ENCODE data around the gene ANKRD22.
A peak's percentile ranks its signal among the peaks of the same experiment; 100 is the strongest.

ANKRD22 gene

DNA sequence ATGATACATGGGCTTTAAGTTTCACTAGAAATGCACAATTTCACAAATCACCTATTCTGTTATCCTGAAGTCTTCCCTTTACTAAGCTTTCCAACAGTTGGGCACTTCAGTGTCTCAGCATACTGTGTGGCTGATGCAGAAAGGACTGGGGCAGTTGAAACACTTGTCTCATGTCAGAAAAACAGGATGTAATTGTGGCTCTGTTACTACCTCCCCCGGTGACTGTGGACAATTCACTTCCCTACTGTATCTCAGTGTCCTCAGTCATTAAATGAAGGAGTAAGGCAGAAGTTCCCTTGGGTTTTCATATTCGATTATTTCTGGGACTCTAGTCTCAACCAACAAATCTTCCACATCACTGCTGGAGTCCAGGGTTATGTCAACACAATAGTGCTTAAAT is 17.9 kb downstream of the ANKRD22 start:
- no peak for DNase-seq

DNA sequence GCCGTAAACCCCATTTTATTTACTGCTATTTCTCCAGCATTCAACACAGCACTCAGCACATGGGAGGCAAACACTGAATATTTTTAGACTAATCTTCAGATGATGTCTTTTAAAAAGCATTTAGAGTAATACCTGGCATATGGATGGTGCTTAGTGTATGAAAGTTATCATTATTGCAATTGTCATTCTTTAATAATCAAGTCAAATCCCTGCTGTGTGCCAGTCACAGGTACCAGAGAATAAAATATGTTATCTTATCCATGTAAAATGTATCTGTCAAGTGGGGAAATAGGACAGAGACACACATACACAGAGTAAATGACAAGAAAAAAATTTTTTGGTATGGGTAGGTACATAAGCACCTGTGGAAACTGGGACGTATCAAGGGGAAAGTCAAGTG is 18.5 kb downstream of the ANKRD22 start:
- no peak for DNase-seq

DNA sequence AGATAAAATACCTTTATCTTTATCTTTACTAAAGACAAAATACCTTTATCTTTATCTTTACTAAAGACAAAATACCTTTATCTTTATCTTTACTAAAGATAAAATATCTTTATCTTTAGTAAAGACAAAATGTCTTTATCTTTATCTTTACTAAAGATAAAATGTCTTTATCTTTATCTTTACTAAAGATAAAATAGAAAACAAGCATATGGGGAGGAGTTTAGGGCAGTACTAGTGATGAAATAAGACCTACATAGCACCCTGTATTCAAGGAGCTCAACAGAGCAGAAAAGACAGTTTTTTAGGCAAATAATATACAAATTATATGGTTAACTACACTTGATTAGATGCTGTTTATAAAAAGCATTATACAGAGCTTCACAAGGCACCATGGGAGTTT is 19.3 kb downstream of the ANKRD22 start:
- DNase-seq, result no peak

DNA sequence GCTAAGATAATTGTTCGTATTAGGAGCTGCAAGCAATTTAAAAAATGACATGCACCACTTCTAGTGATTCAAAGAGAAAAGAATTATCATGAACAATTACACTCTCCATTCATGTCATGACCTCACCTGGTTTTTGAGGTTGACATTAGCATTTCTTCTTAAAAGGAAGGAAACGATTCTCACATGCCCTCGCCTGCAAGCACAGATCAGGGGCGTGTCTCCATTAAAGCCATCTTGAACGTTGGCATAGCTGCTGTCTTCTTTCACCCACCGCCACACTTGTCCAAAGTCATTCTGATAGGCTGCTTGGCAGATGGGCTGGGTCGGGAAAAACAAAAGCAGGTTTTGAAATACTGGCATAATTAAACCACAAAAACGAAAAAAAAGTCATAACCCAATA is 19.9 kb downstream of the ANKRD22 start:
- DNase-seq, result peak; percentile 45

DNA sequence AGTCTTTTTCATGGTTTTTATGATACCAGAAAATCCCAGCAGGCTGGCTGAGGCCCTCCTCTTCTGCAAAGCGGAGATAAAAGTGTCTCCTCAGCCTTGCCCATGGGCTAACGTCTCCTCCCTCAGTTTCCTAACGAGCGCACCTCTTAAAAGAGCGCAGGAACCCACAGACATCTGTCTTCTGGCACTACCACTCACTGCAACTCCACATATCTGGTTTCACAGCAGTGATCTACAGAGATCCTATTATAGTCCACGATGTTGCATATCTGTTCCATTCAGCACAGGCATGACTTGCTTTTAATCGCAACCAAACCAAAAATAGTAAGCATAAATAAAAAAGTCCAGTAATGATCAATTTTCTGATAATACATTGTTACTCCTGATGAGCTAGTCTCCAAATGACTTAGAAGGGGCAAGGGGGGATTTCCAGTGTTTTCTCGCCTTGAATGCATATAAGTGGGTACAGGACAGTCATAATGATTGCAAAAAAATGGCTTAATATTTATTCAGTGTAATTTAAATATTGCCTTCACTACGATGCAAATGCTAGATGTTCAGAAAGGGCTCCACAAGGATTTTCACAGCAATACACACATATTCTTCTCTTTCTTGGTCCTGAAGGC is 20.9 kb downstream of the ANKRD22 start:
- DNase-seq, result no peak

DNA sequence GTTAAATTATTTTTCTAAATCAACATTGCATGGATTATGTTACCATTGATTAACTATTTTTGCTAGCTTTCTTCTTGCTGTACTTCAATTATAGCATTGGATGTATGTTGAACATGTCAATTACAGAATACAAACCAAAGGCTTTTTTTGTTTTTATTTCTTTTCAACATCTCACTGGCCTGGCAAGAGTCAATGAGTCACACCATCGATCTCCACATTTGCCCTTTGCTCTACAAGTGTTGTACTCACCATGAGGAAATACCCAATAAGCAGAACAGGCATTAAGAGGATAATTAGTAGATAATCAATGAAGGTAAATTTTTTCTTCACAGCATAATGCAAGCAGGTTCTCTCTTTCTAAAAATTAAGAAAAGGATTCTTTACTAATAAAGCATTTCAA is 23.3 kb downstream of the ANKRD22 start:
- DNase-seq, result no peak

DNA sequence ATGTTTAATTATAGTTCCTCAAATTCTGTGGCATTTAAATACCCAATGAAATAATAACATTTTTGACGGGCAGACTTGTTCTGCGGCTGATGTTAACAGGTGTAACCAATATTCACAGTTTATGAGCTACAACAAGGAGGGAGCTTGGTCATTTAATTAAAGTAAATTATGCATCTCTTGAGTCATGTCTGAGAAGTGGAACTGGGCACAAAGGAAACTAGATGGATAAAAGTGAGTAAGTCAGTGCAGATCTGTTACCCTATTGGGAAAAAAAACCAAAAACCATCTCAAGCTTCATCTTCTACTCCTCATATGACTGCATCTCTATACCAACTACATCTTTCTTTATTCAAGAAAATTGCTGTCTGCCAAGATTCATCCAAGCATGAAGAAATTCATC is 24.0 kb downstream of the ANKRD22 start:
- no peak for DNase-seq

DNA sequence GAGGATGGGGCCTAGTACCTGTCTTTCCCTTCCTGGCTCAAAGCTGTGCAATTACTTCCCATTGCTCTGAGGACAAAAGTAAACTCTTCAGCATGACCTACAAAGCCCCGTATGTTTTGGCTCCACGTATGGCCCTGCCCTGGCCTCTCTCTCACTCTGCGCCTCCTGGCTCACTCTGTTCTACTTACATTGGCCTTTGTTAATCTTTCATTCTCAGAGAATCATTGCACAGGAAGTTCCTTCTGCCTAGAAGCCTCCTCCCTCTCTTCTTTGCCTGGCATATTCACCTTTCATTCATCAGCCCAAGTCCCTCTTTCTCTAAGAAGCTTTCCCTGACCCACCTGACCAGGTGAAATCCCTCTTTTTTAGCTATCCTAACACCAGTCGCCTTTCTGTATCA is 25.3 kb downstream of the ANKRD22 start:
- no peak for DNase-seq

DNA sequence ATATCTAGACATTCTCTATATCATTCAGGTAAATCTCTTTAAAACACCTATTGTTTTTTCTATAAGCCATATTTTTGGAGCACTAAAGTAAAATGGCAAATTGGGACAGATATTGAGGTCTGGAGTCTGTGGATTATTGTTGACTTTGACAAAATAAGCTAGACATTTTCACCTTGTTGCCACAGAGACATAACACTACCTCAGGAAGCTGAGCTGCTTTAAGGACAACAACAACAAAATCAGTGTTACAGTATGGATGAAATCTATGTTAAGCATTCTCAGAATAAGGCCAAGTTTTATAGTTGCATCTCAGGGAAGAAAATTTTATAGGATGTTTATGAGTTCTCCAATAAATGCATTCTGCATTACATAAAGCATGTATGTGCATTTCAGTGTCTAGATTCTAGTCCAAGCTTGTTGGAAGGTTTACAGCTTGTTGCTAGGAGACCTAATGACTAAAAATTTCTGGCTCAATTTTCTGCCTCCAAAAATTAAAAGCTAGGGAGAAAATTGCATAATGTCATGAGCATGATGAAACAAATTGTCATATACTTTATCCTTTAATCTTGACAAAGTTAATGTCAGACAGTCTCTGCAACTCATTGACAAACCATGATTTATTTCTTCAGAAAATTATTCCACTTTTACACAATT is 30.8 kb downstream of the ANKRD22 start:
- DNase-seq, result no peak

DNA sequence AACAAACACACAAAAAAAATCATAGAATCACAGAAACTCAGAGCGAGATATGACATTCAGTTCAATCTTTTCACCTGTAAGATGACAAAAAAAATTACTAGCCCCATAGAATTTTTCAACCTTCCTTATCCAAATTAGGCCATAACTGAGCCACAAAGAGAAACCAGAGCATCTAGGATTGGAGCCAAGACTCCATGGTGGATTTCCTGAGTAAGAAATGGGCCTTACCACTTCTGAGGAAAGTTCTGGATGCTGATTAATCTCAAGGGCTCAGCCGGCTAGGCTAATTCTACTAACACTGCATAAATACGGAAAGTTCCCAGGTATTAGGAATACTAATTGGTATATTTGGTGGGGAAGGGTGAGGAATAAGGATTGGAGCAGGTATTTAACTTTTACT is 32.4 kb downstream of the ANKRD22 start:
- DNase-seq, result no peak

DNA sequence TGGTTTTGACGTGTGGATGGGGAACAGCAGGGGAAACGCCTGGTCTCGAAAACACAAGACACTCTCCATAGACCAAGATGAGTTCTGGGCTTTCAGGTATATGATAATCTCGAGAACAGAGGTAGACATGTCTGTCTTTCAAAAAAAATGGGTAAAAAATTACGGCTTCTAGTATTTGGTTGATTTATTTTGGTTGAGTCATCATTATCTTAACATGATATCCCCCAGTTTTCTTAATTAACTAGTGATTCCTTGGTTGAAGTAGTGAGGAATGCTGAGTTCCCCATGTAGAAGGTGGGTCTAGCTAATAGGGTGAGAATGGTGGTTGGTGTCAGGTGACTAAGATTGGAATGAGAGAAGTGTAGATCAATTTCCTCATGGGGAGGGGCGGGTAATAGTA is 38.4 kb downstream of the ANKRD22 start:
- no peak for DNase-seq

DNA sequence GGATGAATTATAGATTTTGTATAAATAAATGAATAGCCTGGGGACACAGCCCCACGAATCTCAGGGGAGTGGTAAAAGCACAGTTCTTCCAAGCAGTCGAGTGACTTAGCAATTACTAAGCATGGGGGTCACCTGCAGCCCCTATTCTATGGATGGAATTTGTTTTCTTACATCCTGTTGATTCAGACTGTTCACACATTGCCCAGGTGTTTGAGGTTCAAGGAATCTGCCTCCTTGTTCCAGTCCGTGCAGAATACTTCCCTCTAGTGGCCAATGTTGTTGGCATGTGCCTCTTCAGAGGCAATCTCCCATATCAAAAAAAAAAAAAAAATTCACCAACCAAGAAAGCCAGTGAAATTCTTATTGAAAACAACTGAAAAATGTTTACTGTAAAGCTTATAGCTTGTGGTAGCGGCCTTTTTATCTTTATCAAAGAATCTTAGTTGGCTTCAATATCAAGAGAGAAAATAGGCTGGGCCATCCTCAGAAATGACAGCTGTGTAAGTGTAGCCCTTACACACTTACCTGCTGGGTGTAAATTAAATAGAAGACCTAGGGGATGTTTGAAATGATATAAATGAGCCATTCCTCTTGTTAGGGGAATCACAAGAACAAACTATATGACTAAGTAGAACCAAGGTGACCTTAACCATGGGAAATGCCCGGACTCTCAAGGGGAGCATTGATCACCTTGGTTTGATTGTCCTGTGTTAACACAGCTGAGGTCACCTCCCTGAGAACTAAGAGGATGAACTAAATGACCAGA is 41.3 kb downstream of the ANKRD22 start:
- peak; percentile 29 for DNase-seq

DNA sequence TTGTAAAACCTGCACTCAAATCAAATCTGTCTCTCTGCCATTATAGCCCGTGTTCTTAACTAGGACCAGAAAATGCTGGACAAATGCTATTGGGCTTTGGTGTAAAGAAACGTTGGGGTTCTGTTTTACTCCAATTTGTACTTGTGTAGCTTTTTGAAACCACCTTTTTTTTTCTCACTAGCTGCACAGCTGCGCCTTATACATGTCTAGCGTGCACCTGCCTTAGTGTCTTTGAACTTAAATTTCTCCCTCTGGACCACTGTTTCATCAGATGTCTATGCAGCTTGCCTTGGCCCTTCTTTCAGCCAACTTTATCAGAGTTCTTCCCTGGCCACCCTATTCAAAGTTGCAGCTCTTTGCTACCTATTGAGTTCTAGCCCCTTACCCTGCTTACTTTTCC is 42.0 kb downstream of the ANKRD22 start:
- no peak for DNase-seq

DNA sequence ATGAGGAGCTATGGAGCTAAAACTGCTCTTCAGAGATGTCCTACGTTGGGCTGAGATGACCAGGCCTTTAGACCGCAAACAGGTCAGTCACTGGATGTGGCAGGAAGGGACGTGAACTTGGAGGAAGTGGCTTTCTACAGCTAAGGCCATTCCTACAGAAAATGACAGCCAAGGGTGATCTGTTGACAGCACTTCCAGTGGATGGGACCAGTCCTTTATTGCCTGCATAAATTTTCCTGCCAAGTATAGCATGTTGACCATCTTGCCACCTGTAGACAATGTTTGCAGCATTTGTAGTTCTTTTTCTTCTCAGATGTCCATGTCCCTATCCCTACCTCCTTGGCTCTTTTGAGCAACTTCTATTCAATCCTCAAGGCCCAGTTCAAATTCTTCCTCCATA is 45.7 kb downstream of the ANKRD22 start:
- DNase-seq, result no peak

DNA sequence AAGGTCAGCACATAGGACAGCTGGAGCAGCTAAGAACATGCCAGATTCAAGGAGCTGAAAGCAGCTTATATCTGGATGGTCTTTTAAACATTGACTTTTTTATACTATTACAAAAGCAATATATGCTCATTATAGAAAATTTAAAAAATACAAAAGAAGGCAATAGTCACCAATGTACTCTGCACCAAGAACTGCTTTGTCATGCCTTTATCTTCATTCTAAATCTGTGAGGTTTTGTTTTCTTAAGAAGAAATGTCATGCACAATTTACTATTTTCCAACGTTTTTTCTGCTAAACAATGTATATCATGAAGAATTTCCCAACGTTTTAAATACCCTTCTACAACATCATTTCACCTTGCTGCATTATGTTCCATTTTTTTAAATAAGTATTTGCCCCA is 46.3 kb downstream of the ANKRD22 start:
- DNase-seq, result no peak

DNA sequence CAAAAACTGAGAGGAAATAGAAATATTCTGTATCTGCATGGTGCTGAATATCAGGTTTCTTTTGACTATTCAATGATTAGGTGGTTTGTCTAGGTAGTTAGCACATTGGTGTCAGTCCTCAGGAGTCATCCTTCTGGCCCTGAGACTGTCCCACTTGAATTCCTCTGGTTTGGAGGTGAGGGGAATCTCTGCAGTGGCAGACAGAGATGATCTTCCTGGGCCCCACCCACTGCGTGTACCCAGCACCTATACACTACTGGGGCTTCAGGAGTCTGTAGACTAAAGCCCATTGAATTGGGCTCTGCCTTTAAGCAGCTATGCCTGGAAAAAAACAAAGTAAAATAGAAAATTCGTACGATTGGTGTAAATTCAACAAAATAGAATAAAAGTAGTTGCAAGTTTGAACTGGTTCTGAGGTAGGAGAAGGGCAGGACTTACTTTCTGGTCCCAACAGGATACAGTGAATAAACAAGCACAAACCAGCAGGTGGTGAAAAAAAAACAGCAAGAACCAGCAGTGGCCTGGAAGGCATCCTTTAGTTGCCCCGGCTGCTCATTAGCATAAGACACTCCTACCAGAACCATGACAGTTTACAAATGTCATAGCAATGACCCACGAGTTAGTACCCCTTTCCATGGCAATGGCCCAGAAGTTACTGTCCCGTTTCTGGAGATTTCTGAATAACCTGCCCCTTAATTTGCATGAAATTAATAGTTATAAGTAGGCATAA is 47.4 kb downstream of the ANKRD22 start:
- no peak for DNase-seq

DNA sequence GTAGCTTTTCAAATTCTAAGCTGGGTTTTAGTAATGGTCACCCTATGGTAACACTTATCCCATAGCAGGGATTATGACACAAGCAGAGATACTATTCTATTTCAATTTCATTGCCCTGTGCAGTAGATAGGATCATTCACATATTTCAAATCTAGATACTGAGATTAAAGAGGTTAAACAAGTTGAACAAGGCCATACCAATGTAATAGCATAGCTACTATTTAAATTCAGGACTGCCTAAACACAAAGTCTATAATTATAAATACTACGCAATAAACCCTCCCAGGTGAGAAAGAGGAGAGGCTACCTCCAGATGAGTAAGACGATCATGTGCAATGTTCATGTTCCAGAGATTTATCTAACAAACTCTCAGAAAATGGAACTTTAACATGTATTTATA is 48.0 kb downstream of the ANKRD22 start:
- DNase-seq, result no peak

DNA sequence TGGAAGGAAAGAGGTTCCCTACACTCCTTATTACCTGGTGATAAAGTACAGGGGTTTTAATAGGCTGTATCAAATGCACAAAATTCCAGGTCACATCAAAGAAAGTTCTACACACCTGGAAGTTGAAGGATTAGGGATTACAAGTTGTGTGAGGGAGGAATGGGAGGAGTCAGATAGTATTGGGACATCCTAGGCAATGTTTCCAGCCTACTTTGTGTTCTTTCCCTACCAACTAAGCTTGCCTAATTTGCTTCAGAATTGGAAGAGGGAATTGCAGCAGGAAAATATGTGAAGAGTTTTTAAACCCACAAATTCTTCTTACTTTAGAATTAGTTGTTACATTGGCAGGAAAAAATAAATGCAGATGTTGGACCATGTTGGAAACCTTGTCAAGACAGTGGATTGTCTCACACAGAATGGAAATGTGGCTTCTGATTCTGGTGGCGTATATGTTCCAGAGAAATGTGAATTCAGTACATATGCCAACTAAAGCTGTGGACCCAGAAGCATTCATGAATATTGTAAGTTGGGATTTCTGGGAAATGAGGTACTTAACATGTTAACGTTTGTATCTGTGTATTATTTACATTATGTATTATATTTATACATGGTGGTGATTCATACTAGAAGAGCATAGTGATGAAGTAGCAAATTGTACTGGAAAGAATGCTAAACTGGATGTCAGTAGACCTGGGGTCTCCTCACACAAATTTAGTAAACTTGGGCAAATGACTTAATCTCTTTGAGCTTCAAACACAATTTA is 48.9 kb downstream of the ANKRD22 start, which contains the start of gene LIPM:
Gene LIPM (plus strand): TSS at position 208 of the 763 bp plus-strand sequence. CDS start 167 bp downstream, at position 375.
- DNase-seq, result no peak

DNA sequence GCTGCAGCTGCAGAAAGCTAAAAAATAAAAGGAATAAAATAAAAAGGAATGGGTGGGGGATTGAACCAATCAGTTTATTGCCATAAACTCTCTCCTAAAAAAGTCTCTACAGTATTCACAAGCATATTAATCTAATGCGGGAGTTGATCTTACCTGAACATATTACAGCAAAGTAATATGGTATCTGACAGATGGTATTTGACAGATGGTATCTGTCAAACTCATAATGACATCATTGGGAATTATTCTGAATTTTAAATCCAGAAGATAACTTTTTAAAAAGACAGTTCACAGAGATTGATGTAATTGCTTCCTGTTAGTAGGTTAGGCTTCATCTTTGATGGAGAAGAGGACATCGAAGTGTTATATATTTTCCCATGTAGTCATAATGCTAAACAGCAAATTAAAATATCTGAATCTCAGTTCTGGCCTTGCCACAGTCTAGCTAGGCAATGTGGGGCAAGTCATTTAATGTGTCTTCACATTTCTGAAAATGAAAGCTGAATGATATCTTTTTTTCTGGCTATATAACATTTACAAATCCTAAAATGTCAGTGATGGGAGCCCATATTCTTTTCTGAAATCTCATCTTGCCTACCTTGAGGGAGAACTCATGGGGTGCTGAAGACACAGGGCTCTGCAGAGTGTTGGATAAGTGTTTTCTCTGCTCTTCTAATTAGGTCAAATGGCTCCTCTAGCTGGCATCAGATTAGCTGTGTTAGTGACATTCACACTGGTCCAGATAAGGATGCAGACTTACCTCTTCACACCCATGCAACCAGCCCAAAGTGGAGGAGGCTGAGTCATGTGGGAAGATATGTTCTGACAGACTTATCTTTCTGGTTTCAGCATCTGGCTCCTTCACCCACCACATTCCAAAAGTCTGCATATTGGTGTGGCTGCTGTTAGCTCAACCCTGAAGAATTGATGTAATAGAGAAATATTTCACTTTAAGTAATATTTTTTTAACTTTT is 51.2 kb downstream of the ANKRD22 start:
- DNase-seq, result no peak

DNA sequence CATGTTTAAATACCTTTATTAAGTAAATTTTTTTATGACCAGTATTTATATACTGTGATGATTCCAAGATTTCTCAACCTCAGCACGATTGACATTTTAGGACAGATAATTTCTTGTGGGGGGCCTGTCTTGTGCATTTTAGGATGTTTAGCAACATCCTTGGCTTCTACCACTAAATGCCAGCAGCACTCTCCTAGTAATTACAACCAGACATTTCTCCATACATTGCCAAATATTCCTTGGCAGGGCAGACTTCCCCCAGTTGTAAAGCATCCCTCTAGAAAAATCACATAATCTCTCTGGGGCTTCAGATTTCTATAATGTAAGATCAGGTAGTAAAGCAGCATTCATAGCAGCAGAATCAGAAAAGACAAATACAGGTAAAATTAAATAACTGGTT is 56.9 kb downstream of the ANKRD22 start:
- no peak for DNase-seq

DNA sequence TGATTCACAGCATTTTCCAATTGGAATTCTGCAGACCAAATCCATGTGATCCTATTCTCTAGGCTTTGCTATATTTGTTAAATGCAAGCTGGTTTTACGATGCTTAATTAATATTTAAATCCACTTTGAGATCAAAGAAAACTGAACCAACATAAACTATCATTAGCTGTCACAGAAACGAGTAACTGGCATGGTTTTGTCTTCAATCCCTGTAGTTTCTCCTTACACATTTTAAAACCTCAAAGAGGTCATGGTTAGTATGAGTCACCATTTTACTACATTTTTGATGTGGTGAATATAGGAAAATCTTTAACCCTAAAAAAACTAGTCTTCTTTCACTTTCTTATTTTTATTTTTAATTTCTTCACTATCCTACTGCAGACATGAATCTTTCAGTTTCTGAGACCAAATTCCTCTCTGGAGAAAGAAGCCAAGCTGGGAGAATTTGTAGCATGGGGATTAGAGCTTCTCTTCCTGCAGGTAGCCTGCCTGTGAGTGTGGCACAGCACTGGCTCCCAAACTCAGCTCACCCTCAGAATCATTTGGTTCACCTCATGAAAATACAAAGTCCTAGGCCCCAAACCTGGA is 57.8 kb downstream of the ANKRD22 start:
- DNase-seq, result no peak
